ENCODE results near the gene SLC25A39. TPM values are rescaled to one million over a fixed set of nuclear protein-coding genes. Genes with fewer than 3 reads are reported as not detected.

SLC25A39 gene
- total and polyA plus RNA-seq, 2 of the 4 experiments (the other 2 are of a cell fraction): 49.1 to 99.7 TPM

- Histone ChIP-seq H3K4me1 (ENCODE audit: control insufficient read depth, insufficient read depth, low read length) (no peaks in the 10 kb centered on the region; the same call in 1 of the 2 replicates), H4K5ac (ENCODE audit: low read depth, low read length) (no peak overlapping the region), H2BK20ac (ENCODE audit: low read depth, low read length) (no peak overlapping the region), H3K36me3 (ENCODE audit: control insufficient read depth, insufficient read depth, low read length) (no peaks in the 10 kb centered on the region), H3K14ac (replicated peaks; ENCODE audit: low read depth, low read length) (no peak overlapping the region), H4K91ac (ENCODE audit: insufficient read depth, low read depth, low read length) (no peak overlapping the region), H2AK5ac (ENCODE audit: low read depth, low read length) (no peak overlapping the region), H3K4ac (ENCODE audit: low read depth, low read length) (no peak overlapping the region), H3K27me3 (ENCODE audit: control insufficient read depth, insufficient read depth, low read length) (peaks cover 29% of the 10 kb centered on the region), H3K4me2 (ENCODE audit: low read depth, low read length) (no peak overlapping the region), H4K8ac (ENCODE audit: low read depth in 2 of 2, low read length in 2 of 2) (no peak overlapping the region), H3K9me3 (ENCODE audit: control insufficient read depth, insufficient read depth, low read length) (no peaks in the 10 kb centered on the region), H3K4me3 (ENCODE audit: insufficient read depth, low read depth, low read length) (no peak overlapping the region), H3K9me1 (ENCODE audit: insufficient read depth, low read length) (no peaks in the 10 kb centered on the region), H2AFZ (replicated peaks; ENCODE audit: low read length, poor library complexity) (no peak overlapping the region), H4K20me1 (ENCODE audit: insufficient read depth, low read length) (no peaks in the 10 kb centered on the region), H3K18ac (ENCODE audit: low read depth, low read length) (no peak overlapping the region), H3K79me1 (ENCODE audit: low read depth in 1 of 2, low read length in 2 of 2) (peaks cover 0 to 10% of the 10 kb centered on the region in 2 experiments; a peak in 2 of 4 replicates), H3K9ac (ENCODE audit: low read depth, low read length) (no peak overlapping the region), H3K23ac (ENCODE audit: low read depth, low read length) (no peak overlapping the region), H2AK9ac (replicated peaks; ENCODE audit: low read depth, low read length, poor library complexity) (no peak overlapping the region), H2BK5ac (ENCODE audit: low read depth, low read length, poor library complexity, severe bottlenecking) (no peak overlapping the region), H2BK120ac (ENCODE audit: low read depth, low read length) (no peak overlapping the region), H3K56ac (ENCODE audit: extremely low read depth, insufficient read depth, low read length) (no peak overlapping the region), H3K27ac (ENCODE audit: insufficient read depth, low read length) (no peak overlapping the region), H2BK15ac (ENCODE audit: low read depth, low read length) (no peak overlapping the region)
- in situ Hi-C loops (cut with MboI; ENCODE audit: low sequenced_read_pairs) (no loop called here), dilution Hi-C loops (cut with HindIII; ENCODE audit: low sequenced_read_pairs, unreplicated experiment) (no loop called here), intact Hi-C loops (cut with micrococcal nuclease) (no loop called here)
- DNase-seq (no peak), ATAC-seq (ENCODE audit: low read depth) (no peak)
- ChIA-PET POLR2A (ENCODE audit: unreplicated experiment) (no interaction called here), CTCF (interaction anchor here (1.1 kb wide), 1 partner anchor 9 kb away, joined by 4 read pairs; no protein-coding TSS in a partner anchor)
- no CpG with 5 or more reads among the region's 7 CpGs for WGBS, 2 experiments (ENCODE audit: extremely low coverage in 2 of 2, insufficient read length in 1 of 2)
- BruUV-seq (replicated peaks): no TSS peak
- TF ChIP-seq MXI1 (IDR thresholded peaks at IDR 0.05; ENCODE audit: borderline replicate concordance, low read depth, low read length) (no peak), CHD1 (IDR thresholded peaks at IDR 0.05; ENCODE audit: low read depth, low read length) (no peak), MAFK (IDR thresholded peaks at IDR 0.05; ENCODE audit: low read depth, low read length) (no peak), USF2 (IDR thresholded peaks at IDR 0.05; ENCODE audit: low read depth, low read length) (no peak), BHLHE40 (IDR thresholded peaks at IDR 0.05; ENCODE audit: low read depth, low read length) (no peak), CEBPB (IDR thresholded peaks at IDR 0.05; ENCODE audit: low read depth, low read length) (no peak), RAD21 (IDR thresholded peaks at IDR 0.05; ENCODE audit: low read length) (no peak), NFE2L2 (IDR thresholded peaks at IDR 0.05; ENCODE audit: low read depth, low read length) (no peak), RCOR1 (IDR thresholded peaks at IDR 0.05; ENCODE audit: insufficient replicate concordance, low read length) (no peak), SMC3 (IDR thresholded peaks at IDR 0.05; ENCODE audit: low read depth, low read length) (no peak), FOS (IDR thresholded peaks at IDR 0.05; ENCODE audit: low read depth, low read length) (no peak), CTCF (conservative IDR thresholded peaks at IDR 0.05; ENCODE audit: low read depth, low read length) (no peak), RFX5 (IDR thresholded peaks at IDR 0.05; ENCODE audit: low read depth, low read length) (no peak), MAZ (IDR thresholded peaks at IDR 0.05; ENCODE audit: borderline replicate concordance, low read depth, low read length) (no peak)
- TF ChIP-seq, protein P1, sequence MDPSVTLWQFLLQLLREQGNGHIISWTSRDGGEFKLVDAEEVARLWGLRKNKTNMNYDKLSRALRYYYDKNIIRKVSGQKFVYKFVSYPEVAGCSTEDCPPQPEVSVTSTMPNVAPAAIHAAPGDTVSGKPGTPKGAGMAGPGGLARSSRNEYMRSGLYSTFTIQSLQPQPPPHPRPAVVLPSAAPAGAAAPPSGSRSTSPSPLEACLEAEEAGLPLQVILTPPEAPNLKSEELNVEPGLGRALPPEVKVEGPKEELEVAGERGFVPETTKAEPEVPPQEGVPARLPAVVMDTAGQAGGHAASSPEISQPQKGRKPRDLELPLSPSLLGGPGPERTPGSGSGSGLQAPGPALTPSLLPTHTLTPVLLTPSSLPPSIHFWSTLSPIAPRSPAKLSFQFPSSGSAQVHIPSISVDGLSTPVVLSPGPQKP (IDR thresholded peaks at IDR 0.05; ENCODE audit: borderline replicate concordance, low read depth, low read length): no peak
Observed at GRCh38 chr17:44367231-44367979, 42.8 kb upstream of the SLC25A39 start.

Data from IMR-90 (cell line).